ENCODE results near the gene PPP2R1A.
A peak's percentile ranks its signal among the peaks of the same experiment; 100 is the strongest.
"Not testable (repeated sequence)": the region's sequence is repeated elsewhere in the genome, so short reads cannot be mapped to it uniquely, and the experiment has no call there.

PPP2R1A gene

GRCh38 chr19:52265556-52265955 is 75.7 kb downstream of the PPP2R1A start:
- DNase-seq = not testable (repeated sequence)

- peak; percentile 93 for DNase-seq
Measured at GRCh38 chr19:52269338-52270261, 79.7 kb downstream of the PPP2R1A start, which contains the start of gene ZNF766. Gene ZNF766, plus strand, starts transcription at chr19:52269587. Its CDS starts 27 bp downstream, at chr19:52269614.

- no peak for DNase-seq
Measured at GRCh38 chr19:52270266-52270885, 80.5 kb downstream of the PPP2R1A start.

GRCh38 chr19:52273301-52273700 is 83.4 kb downstream of the PPP2R1A start:
- DNase-seq = no peak

- DNase-seq = no peak
Measured at GRCh38 chr19:52274191-52274590, 84.3 kb downstream of the PPP2R1A start.

GRCh38 chr19:52275988-52276387 is 86.1 kb downstream of the PPP2R1A start:
- DNase-seq = no peak

- no peak for DNase-seq
Measured at GRCh38 chr19:52277471-52277870, 87.6 kb downstream of the PPP2R1A start.
